ENCODE data around the gene MUL1. TPM values are rescaled to one million over a fixed set of nuclear protein-coding genes. Genes with fewer than 3 reads are reported as not detected.
A peak's percentile ranks its signal among the peaks of the same experiment; 100 is the strongest.

MUL1 gene
- total and polyA plus RNA-seq, 10 donors = 2.9 to 32.3 (median 21.1) TPM

DNA sequence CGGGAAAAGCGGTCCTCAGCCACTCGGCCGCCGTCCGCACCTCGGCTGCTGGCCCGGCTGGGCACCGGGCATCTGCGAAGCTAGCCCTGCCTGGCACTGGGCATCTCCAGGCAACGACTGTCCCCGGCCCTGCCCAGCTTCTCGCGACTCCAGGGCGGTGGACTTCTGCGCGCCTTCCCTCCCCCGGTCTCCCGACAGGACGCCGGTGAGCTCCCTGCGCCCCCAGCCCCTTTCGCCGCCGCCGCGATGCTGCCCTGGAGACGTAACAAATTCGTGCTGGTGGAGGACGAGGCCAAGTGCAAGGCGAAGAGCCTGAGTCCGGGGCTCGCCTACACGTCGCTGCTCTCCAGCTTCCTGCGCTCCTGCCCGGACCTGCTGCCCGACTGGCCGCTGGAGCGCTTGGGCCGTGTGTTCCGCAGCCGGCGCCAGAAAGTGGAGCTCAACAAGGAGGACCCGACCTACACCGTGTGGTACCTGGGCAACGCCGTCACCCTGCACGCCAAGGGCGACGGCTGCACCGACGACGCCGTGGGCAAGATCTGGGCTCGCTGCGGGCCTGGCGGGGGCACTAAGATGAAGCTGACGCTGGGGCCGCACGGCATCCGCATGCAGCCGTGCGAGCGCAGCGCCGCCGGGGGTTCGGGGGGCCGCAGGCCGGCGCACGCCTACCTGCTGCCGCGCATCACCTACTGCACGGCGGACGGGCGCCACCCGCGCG lies 44.9 kb upstream of the MUL1 start:
- Histone ChIP-seq H3K27ac (peak overlapping the region in 5 of 8 donors; percentile 12 to 68 (median 46)), H3K27me3 (replicated peaks in 1 of 7) (peaks cover 0 to 95% (median 32%) of the 10 kb centered on the region in 7 donors), H3K9me3 (no peaks in the 10 kb centered on the region), H3K4me1 (peaks cover 4 to 46% (median 25%) of the 10 kb centered on the region in 6 donors), H3K4me3 (peak overlapping the region in 7 of 8 donors; percentile 23 to 63 (median 31)), H3K36me3 (no peaks in the 10 kb centered on the region)
- WGBS, 5 donors = 2 to 4% (median 3%) methylated on average over 44 to 82 of the region's 82 CpGs; no CpG with 5 or more reads in 1 of the 5 donors
- TF ChIP-seq POLR2A (IDR thresholded peaks at IDR 0.05) (no peak), POLR2AphosphoS5 (IDR thresholded peaks at IDR 0.05) (no peak)
- DNase-seq = no peak
- intact Hi-C loops (cut with DNase I; ENCODE audit: low total_unique reads) = no loop called here

DNA sequence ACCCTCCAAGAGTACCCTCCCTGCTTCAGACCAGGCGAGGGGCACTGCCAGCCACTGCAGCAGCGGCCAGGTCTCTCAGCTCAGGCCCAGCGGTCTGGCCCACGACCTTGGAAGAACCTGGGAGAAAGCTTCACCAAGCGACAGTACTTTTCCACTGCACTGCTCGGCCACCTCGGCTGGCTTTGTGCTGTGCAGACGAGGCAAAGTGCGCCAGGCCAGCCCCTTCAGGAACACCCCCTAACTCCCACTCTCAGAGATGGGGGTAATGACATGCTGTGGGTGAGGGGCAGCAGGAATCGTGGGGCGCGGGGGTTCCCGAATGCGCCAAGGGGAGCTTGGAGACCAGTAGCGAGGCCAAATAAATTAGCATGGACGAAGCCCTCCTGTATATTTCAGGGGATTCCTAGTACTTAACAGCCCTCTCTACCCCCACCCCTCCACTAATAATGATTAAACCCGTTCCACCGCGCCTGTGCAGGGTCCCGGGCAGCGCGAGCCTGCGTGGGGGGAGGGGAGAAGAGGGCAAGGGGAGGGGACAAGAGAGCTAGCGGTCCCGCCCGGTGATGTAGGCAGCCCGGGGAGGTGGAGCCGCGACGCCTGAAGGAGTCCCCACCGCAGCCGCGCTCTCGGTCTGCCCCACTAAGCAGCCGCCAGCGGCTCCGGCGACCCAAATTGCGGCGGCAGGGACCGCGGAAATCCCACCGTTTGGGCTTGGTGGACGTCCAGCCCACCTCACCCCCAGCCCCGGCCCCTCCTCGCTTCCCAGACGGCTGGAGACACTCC lies 44.2 kb upstream of the MUL1 start, which contains the start of gene FAM43B:
TSS of gene FAM43B (plus strand) at position 629 of the 783 bp plus-strand sequence. CDS start 401 bp downstream, outside the sequence.
- peak within 1 kb of the TSS in 5 of 8 donors; percentile 12 to 68 (median 59) for H3K27ac ChIP-seq
- peaks cover 4 to 46% (median 25%) of the 10 kb centered on the region in 6 donors for H3K4me1 ChIP-seq
- DNase-seq = no peak
- no peaks in the 10 kb centered on the region for H3K9me3 ChIP-seq
- H3K36me3 ChIP-seq = no peaks in the 10 kb centered on the region
- TF ChIP-seq POLR2A (IDR thresholded peaks at IDR 0.05) (no peak), POLR2AphosphoS5 (IDR thresholded peaks at IDR 0.05) (peak; percentile 37 to 72 (median 53))
- intact Hi-C loops (cut with DNase I; ENCODE audit: low total_unique reads) = no loop called here
- peaks cover 0 to 92% (median 32%) of the 10 kb centered on the region in 7 donors for H3K27me3 ChIP-seq (replicated peaks in 1 of 7)
- 2 to 5% (median 4%) methylated on average over 27 to 47 of the region's 47 CpGs for WGBS, 5 donors
- peak within 1 kb of the TSS in 7 of 8 donors; percentile 23 to 63 (median 31) for H3K4me3 ChIP-seq

DNA sequence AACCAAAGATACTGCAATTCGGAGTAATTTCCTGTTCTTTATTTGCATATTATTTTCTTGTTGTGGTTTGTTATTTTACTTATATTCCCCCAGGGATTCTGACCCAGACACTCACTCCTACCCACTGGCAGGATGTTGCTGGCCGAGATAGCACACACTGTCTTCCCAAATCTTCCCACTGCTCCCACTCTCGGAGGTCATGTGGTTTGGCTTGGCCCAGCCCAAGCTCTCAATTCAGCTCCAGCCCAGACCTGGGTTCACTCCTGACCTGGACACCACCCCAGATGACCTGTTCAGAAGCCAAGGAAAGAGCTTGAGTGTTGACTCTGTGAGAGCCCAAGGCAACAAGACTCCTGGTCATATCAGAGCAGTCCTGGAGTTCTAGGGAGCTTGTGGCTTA lies 43.2 kb upstream of the MUL1 start:
- Histone ChIP-seq H3K9me3 (no peaks in the 10 kb centered on the region), H3K27me3 (replicated peaks in 1 of 7) (peaks cover 0 to 91% (median 32%) of the 10 kb centered on the region in 7 donors), H3K27ac (peak overlapping the region in 3 of 8 donors; percentile 59 to 68 (median 60)), H3K36me3 (no peaks in the 10 kb centered on the region), H3K4me1 (peaks cover 4 to 46% (median 25%) of the 10 kb centered on the region in 6 donors), H3K4me3 (no peak overlapping the region)
- intact Hi-C loops (cut with DNase I; ENCODE audit: low total_unique reads) = no loop called here
- TF ChIP-seq POLR2AphosphoS5 (IDR thresholded peaks at IDR 0.05) (no peak), POLR2A (IDR thresholded peaks at IDR 0.05) (no peak)
- TF ChIP-seq, protein P1, sequence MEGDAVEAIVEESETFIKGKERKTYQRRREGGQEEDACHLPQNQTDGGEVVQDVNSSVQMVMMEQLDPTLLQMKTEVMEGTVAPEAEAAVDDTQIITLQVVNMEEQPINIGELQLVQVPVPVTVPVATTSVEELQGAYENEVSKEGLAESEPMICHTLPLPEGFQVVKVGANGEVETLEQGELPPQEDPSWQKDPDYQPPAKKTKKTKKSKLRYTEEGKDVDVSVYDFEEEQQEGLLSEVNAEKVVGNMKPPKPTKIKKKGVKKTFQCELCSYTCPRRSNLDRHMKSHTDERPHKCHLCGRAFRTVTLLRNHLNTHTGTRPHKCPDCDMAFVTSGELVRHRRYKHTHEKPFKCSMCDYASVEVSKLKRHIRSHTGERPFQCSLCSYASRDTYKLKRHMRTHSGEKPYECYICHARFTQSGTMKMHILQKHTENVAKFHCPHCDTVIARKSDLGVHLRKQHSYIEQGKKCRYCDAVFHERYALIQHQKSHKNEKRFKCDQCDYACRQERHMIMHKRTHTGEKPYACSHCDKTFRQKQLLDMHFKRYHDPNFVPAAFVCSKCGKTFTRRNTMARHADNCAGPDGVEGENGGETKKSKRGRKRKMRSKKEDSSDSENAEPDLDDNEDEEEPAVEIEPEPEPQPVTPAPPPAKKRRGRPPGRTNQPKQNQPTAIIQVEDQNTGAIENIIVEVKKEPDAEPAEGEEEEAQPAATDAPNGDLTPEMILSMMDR (IDR thresholded peaks at IDR 0.05 in 8 of 11, conservative IDR thresholded peaks at IDR 0.05 in 3 of 11) = no peak
- no peak for DNase-seq
- WGBS, 5 donors = 46 to 70% (median 59%) methylated on average over 3 of the region's 3 CpGs

DNA sequence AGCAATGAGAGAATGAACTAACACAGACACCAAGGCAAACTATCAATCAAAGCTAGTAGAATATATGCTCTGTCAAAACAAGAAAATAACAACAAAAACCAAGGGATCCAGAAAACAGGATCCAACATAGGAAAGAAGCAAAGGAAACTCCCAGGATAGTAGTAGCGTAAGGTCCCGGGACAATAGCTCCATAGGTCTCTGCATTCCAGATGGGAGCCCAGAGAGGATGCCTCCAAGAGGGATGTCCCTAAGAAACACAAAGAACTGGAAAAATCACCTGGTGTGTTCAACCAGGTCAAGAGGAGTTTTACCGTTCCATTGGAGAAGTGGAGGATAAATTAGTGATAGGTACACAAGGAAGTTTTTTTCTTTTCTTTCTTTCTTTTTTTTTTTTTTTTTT lies 38.7 kb upstream of the MUL1 start:
- no peak overlapping the region for H3K27ac ChIP-seq
- no peak overlapping the region for H3K4me3 ChIP-seq
- peaks cover 0 to 7% (median under 1%) of the 10 kb centered on the region in 6 donors for H3K4me1 ChIP-seq
- DNase-seq = no peak
- no peak for TF ChIP-seq POLR2A (IDR thresholded peaks at IDR 0.05)
- TF ChIP-seq, protein P1 (IDR thresholded peaks at IDR 0.05 in 8 of 11, conservative IDR thresholded peaks at IDR 0.05 in 3 of 11) = no peak
- no peak for TF ChIP-seq POLR2AphosphoS5 (IDR thresholded peaks at IDR 0.05)
- H3K36me3 ChIP-seq = no peaks in the 10 kb centered on the region
- H3K27me3 ChIP-seq (replicated peaks in 1 of 7) = peaks cover 0 to 69% (median 2%) of the 10 kb centered on the region in 7 donors
- 85 to 98% (median 93%) methylated on average over 3 of the region's 3 CpGs for WGBS, 5 donors
- H3K9me3 ChIP-seq = no peaks in the 10 kb centered on the region
- intact Hi-C loops (cut with DNase I; ENCODE audit: low total_unique reads) = no loop called here
